ENCODE results near the gene RPL7A.
A peak's percentile ranks its signal among the peaks of the same experiment; 100 is the strongest.

RPL7A gene

GRCh38 chr9:133335924-133336811 lies 11.8 kb upstream of the RPL7A start, which contains the start of gene SURF6:
SURF6 (minus strand) TSS chr9:133336188; CDS start chr9:133336132, 56 bp downstream.
- TF ChIP-seq CTCF (IDR thresholded peaks at IDR 0.05; ENCODE audit: low read depth, low read length), result no peak
- peak; percentile 86 to 90 for DNase-seq (ENCODE audit: low read depth in 2 of 2)
- H3K4me3 ChIP-seq (replicated peaks in 1 of 2; ENCODE audit: low read depth in 2 of 2, low read length in 2 of 2), result peak within 1 kb of the TSS; percentile 97 to 98

DNA sequence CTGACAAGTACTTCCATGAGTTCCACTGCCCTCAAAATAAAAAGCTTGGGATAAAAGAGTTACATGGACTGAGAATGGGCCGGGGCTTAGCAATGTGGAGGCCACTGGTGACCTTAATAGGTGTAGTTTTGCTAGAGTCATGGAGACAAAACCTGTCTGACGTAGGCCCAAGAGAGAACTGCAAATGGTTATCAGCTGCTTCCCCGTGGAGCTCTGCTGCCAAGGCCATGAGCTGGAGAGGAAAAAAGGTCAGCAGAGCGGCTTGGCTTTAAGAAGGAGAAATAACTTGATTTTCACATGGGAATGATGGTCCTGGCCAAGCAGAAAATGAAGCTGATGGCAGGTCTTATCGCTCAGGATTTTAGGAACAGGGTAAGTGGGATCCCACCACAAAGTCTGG lies 8.4 kb upstream of the RPL7A start:
- no peak for TF ChIP-seq CTCF (IDR thresholded peaks at IDR 0.05; ENCODE audit: low read depth, low read length)
- DNase-seq (ENCODE audit: low read depth in 2 of 2), result no peak
- H3K4me3 ChIP-seq (replicated peaks in 1 of 2; ENCODE audit: low read depth in 2 of 2, low read length in 2 of 2), result no peak overlapping the region

- TF ChIP-seq CTCF (IDR thresholded peaks at IDR 0.05; ENCODE audit: low read depth, low read length), result no peak
- DNase-seq (ENCODE audit: low read depth in 2 of 2), result no peak
- H3K4me3 ChIP-seq (replicated peaks in 1 of 2; ENCODE audit: low read depth in 2 of 2, low read length in 2 of 2), result no peak overlapping the region
Observed at GRCh38 chr9:133340256-133340655, 7.8 kb upstream of the RPL7A start.

- TF ChIP-seq CTCF (IDR thresholded peaks at IDR 0.05; ENCODE audit: low read depth, low read length), result no peak
- H3K4me3 ChIP-seq (replicated peaks in 1 of 2; ENCODE audit: low read depth in 2 of 2, low read length in 2 of 2), result no peak overlapping the region
- no peak for DNase-seq (ENCODE audit: low read depth in 2 of 2)
Observed at GRCh38 chr9:133340916-133341315, 7.1 kb upstream of the RPL7A start.

DNA sequence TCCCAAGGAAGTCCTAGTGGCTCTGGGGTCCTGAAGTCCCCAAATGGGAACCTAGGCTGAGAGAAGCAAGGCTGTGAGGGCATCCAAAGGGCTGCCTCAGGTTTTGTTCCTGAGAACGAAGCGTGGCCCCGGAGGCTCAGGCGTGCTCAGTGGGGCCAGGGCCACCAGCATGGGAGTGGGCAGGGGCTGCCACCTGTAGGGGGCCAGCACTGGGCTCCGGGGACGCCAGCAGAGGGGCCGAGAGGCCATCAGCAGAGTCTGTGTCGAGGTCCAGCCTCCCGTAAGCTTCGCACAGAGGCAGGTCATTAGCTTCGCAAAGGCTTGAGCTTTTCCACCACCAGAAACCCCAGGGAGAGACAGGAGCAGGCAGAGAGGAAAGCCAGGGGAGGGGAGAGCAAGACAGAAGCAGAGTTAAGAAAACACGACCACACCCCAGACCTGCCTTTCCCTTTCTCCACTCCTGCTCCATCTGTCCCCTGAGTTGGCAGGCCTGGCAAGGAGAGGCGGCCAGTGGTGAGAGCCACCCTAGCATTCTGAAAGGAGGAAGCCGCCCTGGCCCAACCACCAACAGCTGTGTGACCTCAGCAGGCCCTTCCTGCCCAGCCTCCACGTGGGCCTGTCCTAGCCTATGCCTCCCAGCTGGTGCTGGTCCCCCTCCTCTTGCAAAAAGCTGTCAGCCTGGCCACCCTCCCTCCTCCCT lies 6.5 kb upstream of the RPL7A start:
- TF ChIP-seq CTCF (IDR thresholded peaks at IDR 0.05; ENCODE audit: low read depth, low read length), result no peak
- no peak overlapping the region for H3K4me3 ChIP-seq (replicated peaks in 1 of 2; ENCODE audit: low read depth in 2 of 2, low read length in 2 of 2)
- DNase-seq (ENCODE audit: low read depth in 2 of 2), result no peak

GRCh38 chr9:133342069-133342406 lies 6.0 kb upstream of the RPL7A start:
- TF ChIP-seq CTCF (IDR thresholded peaks at IDR 0.05; ENCODE audit: low read depth, low read length), result peak; percentile 38

More at GRCh38 chr9:133342069-133342406, 6.0 kb upstream of the RPL7A start:
- no peak overlapping the region for H3K4me3 ChIP-seq (replicated peaks in 1 of 2; ENCODE audit: low read depth in 2 of 2, low read length in 2 of 2)
- no peak for DNase-seq (ENCODE audit: low read depth in 2 of 2)
